GM18499 (cell line): ENCODE measurements around the gene KRTCAP2.

Experiments used
- ATAC-seq: cut with Tn5 transposase; IDR thresholded peaks from one replicate; pipeline ENCODE4 v1.9.1; 2021; ENCODE audit warnings: moderate number of reproducible peaks; ENCODE audit not compliant: insufficient read depth, unreplicated experiment

Gene KRTCAP2

DNA sequence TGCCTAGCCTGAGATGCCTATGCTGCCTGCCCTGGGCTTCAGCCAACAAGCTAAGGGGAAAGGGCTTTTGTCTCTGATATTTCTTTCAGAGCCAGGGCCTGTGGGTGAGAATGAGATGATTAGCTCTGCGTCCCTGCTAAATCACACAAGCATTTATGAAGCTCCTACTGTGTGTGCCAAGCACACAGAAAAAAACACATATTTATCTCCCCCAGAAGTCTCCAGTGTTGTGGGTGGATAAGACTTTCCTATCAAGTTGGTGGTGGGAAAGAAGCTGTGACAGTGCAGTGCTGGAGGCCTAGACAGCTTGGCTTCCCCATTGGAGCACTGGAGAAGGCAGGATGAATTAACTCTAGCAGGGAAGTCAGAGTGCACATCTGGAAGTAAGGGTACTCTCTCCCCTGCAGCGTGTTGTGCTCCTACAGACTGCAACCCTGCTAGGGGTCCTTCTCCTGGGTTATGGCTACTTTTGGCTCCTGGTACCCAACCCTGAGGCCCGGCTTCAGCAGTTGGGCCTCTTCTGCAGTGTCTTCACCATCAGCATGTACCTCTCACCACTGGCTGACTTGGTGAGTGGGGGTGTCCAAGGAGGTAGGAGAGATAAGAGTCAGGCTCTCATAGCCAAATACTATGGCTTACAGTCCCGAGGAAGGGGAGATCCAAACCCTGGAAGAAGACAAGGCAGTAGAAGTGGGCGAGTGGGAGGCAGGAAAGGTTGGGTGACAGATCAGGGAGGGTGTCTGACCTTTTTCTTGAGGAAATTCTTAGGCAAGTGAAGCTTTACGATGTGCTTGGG, 35.8 kb downstream of the KRTCAP2 start:
- ATAC-seq: no peak

DNA sequence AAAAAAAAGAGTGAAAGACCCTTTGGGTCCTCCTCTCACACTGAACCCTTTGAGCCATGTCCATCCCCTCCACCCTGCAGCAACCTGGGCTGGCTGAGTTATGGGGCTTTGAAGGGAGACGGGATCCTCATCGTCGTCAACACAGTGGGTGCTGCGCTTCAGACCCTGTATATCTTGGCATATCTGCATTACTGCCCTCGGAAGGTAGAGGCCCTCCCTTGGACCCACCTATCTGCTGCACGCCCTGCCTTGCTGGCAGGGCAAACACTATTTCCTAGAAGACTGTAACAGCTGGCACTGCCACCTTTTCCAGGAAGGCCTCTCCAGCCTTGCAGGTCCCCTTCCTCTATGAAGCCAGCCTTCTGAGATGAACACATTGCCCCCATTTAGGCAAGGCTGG, 36.4 kb downstream of the KRTCAP2 start:
- no peak for ATAC-seq

DNA sequence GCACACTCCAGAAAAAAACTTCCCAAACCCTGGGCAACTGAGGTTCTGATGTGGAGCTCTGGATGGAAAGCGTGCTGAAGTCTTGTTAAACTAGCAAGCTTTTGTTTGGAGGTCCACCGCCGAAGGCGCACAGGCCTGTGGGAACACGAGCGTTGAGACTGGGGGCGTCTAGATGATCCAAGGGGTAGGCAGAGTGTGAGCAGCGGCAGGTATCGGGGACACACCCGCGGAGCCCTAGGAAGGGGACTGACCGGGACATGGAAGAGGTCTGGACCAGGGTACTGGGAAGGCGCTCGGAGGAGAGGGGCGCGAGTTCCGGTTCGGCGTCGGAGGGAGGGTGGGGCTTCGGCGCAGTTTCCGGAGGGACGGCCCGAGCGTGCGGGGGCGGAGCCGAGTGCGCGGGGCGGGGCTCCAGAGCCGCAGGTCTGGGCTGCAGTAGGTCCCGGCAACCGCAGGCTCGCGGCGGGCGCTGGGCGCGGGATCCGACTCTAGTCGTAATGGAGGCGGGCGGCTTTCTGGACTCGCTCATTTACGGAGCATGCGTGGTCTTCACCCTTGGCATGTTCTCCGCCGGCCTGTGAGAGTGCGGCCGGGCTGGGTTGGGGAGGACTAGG, 37.6 kb downstream of the KRTCAP2 start, which contains the start of gene SLC50A1:
Gene SLC50A1 (plus strand): TSS at position 438 of the 614 bp plus-strand sequence. CDS start 60 bp downstream, at position 498.
- ATAC-seq: no peak

GRCh38 chr1:155134880-155135414, 38.2 kb downstream of the KRTCAP2 start:
- ATAC-seq: no peak

GRCh38 chr1:155134322-155134721, 38.8 kb downstream of the KRTCAP2 start:
- ATAC-seq: no peak

DNA sequence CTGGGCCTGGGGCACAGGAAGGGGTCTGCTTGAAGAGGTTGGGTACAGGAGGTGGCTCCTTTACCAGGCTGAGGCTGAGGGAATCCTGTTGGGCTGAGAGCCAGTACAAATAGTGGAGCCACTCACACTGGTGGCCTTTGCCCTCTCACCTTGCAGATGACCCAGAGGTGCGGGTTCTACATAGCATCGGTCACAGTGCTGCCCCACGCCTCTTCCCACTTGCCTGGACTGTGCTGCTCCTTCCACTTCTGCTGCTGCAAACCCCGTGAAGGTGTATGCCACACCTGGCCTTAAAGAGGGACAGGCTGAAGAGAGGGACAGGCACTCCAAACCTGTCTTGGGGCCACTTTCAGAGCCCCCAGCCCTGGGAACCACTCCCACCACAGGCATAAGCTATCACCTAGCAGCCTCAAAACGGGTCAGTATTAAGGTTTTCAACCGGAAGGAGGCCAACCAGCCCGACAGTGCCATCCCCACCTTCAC, 39.3 kb downstream of the KRTCAP2 start:
- ATAC-seq: no peak

DNA sequence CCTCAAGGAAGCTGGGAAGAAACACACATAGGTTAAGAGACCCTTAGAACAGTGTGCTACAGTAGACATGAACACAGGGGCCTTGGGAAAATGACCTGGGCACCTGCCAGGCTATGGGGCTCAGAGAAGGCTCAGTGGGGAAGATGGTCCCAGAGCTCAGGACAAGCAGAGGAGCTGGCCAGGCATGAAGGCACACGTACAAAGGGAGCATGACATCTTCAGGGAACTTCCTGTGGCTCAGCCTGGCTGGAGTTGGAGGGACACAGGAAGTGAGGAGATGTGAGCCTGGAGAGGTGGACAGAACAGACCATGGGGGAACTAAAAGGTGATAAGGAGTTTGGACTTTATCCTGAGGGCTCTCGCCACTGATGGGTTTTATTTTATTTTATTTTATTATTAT, 41.2 kb downstream of the KRTCAP2 start:
- ATAC-seq: no peak

DNA sequence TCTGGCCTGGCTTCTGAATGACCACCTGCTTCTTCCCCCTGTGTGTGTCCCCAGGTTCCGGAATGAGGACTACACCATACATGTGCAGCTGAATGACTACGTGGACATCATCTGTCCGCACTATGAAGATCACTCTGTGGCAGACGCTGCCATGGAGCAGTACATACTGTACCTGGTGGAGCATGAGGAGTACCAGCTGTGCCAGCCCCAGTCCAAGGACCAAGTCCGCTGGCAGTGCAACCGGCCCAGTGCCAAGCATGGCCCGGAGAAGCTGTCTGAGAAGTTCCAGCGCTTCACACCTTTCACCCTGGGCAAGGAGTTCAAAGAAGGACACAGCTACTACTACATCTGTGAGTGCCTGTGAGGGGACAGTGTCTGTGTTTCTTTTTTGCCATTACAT, 41.8 kb downstream of the KRTCAP2 start:
- no peak for ATAC-seq

- no peak for ATAC-seq
These were observed 42.7 kb downstream of the KRTCAP2 start for GRCh38 chr1:155130272-155131006.

DNA sequence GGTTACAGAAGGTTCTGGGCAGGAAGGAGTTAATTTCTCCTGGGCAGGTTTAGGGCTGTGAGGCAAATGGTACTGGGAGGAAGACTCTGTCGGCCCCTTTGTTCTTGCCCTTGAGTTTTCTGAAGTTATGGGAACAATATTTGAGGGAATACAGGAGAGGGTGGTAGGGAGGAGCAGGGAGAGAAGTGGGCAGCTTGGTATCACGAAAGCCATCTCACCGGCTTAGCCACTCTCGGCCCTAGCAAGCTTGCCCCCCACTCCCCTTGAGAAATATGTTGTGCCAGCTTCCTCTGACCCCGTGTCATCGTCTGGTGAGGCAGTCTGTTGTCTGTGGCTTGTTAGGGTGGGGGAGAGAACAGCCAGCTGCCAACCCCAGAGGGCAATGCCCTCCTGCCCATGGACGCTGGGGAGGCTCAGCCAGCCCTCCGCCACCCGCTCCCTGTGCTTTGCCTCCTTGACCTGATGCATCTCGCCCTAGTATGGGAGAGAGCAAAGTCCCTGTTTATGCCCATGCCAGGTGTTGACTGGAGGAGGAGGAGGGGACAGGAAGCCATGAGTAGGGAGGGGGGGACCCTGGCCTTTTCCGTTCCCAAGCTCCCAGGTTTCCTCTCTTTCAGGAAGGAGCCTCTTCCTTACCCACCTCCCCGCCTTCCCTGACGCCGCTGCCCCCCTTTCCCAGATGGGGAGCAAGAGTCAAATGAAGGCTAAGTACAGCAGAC, 44.2 kb downstream of the KRTCAP2 start:
- no peak for ATAC-seq

DNA sequence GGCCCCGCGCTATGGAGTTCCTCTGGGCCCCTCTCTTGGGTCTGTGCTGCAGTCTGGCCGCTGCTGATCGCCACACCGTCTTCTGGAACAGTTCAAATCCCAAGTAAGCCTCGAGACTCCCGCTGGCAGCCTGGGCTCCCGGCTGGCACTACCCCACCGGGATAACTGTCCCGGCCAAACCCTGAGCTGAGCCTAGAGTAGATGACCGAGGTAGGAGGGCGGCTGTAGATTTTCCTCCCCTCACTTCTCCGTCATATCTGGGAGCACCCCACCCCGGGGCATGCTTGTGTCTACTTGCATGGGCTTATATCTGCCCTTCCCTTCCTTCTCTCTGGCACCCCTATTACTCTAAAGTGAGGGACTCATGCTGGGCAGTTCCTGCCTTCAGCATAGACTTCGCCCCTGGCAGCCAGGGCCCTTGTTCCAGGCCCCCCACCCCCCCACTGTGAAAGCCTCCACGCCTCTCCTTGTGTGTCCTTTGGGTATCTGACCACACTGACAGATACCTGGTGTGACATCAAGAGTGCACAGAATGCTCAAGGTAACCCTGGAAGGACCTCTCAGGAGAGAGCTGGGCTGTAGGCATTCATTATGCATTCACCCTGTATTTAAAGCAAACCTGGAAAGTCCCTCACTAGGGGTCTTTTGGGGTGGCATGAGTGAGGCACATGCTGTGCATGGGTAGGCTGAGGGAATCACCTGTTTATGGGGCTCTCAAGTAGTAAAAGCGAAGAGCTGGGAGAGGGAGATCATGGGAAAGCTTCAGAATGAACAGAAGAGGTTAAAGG, 44.9 kb downstream of the KRTCAP2 start:
- ATAC-seq: no peak

GRCh38 chr1:155127105-155127966, 45.8 kb downstream of the KRTCAP2 start, which contains the start of gene EFNA1:
EFNA1 (plus strand) TSS chr1:155127876; CDS start chr1:155127978, 102 bp downstream.
- no peak for ATAC-seq

DNA sequence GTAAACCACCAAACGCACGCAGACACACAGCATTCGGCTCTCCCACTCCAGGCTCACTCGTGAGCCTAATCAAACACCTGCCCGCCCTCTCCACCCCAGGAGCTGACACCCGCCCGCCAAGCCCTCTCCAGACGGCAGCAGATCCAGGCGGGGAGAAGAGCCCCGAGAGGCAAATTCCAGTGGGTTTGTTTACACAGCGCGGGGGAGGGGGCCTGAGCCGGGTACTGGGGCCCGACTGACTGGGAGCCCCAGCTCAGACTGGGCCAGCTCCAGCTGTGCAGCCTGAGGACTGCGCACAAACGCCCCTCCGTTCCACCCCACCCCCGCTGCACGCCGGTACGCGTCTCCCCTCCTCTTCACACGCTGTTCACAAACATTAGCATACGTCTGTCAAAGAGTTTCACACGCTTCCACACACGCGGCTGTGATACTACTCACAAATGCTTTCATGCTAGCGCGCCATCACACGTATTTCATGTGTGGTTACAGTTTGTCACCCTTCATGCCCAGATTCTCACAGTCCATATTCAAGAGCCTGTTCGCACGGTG, 46.5 kb downstream of the KRTCAP2 start:
- ATAC-seq: no peak

- ATAC-seq: no peak
These were observed 47.1 kb downstream of the KRTCAP2 start for GRCh38 chr1:155125946-155126555.

- no peak for ATAC-seq
These were observed 47.6 kb downstream of the KRTCAP2 start for GRCh38 chr1:155125511-155125945.

DNA sequence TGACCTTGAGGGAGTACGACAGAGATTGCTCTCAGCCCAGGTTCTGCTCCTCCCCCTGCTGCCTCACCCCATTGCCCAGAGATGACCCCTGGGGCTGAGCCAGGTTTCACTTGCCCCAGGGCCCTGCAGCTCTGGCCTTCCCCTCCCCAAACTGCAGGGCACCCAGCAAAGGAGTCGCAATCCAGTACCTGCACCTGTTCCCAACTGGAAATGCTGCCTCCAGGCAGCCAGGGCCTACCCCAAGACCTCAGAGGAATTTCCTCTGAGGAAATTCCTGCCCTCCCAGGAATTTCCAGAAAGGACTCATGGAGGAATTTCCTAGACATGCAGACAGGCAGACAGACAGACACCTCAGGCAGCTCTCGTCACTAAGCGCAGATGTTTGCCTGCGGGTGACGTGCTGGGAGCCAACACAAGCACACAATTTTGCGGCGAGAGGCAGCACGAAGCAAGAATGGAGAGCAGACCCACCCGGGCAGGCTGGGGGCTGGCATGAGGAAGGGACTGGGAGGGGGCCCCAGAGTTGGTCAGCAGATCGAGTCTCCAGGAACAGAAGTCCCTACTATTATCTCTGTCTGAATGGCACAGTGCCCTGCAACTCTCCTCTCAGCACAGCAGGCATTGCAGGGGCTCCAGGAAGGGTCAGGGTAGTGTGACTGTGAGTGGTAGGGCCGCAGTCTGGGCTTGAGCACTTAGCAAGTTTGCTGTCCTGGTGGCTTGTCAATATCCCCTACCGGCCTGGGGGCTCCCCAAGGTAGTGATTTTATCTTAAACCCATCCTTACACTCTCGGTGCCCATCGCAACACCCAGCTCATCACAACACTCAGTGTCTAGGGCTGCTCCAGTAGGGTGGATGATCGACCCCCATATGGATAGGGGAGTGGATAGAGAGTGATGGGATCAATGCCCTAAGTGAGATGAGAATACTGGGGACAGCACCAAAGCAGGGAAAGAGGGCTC, 48.3 kb downstream of the KRTCAP2 start:
- ATAC-seq: no peak
